T-cell (primary cell): ENCODE measurements around the gene LIPH. TPM values are rescaled to one million over a fixed set of nuclear protein-coding genes. Genes with fewer than 3 reads are reported as not detected.

Source experiments
- ATAC-seq, 4 experiments: fragments of 200-7000 bp in 3 of 4; fragments of 150-1000 bp in 1 of 4; cut with Tn5 transposase; replicated peaks in 1 of 4; 1 replicate in 3 of 4; 2 replicates in 1 of 4; pipeline ENCODE4 v1.10.0; 2021; ENCODE audit warnings: moderate library complexity in 3 of 4, mild to moderate bottlenecking in 2 of 4, moderate number of reproducible peaks in 1 of 4
- CTCF ChIA-PET, 2 donors: fragments of 300-600 bp; sonication (Branson Sonifier 250); formaldehyde crosslinking; loops; one replicate each; lab custom pipeline; 2022; ENCODE audit warnings: antibody characterized with exemption in 2 of 2; lab: Charles Lee
- POLR2A ChIA-PET, 2 donors: fragments of 300-600 bp; sonication (Branson Sonifier 250); formaldehyde crosslinking; loops; one replicate each; lab custom pipeline; 2022; ENCODE audit warnings: antibody characterized with exemption in 2 of 2; lab: Charles Lee
- DNase-seq, 35 experiments: peaks; one replicate each; pipeline versions ENCODE4 v3.0.0 to v3.0.0-alpha.2; 2013 to 2023
- H3K27ac ChIP-seq: one replicate; pipeline ENCODE4 v1.5.1; 2013; ENCODE audit warnings: low read length
- H3K27me3 ChIP-seq, 2 experiments: replicated peaks in 1 of 2; 1 replicate in 1 of 2; 2 replicates in 1 of 2; pipeline versions ENCODE4 v1.6.1 to v1.7.0; 2013; ENCODE audit warnings: low read length in 1 of 2, mixed read lengths in 1 of 2; ENCODE audit not compliant: control insufficient read depth in 2 of 2, insufficient read depth in 2 of 2; ENCODE audit errors: extremely low read depth in 1 of 2
- H3K36me3 ChIP-seq, 2 donors: 1 replicate in 1 of 2; 2 replicates in 1 of 2; pipeline versions ENCODE4 v1.6.1 to v1.7.0; 2013; ENCODE audit warnings: low read length in 1 of 2; ENCODE audit not compliant: control insufficient read depth in 2 of 2, insufficient read depth in 1 of 2; ENCODE audit errors: extremely low read depth in 1 of 2
- H3K4me1 ChIP-seq, 2 experiments: 1 replicate in 1 of 2; 2 replicates in 1 of 2; pipeline versions ENCODE4 v1.6.1 to v1.7.0; 2013; ENCODE audit warnings: low read length in 2 of 2, mixed read lengths in 1 of 2; ENCODE audit not compliant: insufficient read depth in 2 of 2, control insufficient read depth in 1 of 2; ENCODE audit errors: extremely low read depth in 1 of 2
- H3K4me3 ChIP-seq, 2 donors: 1 replicate in 1 of 2; 2 replicates in 1 of 2; pipeline versions ENCODE4 v1.5.1 to v1.7.0; 2013; ENCODE audit warnings: mild to moderate bottlenecking in 2 of 2, low read length in 1 of 2, moderate library complexity in 1 of 2; ENCODE audit not compliant: control insufficient read depth in 1 of 2; ENCODE audit errors: extremely low read depth in 1 of 2
- H3K9me3 ChIP-seq: 2 replicates; pipeline ENCODE4 v1.7.0; 2013
- H3K27ac Mint-ChIP-seq, 2 donors: one replicate each; pipeline ENCODE4 v1.8.0; 2020 to 2021; ENCODE audit warnings: mild to moderate bottlenecking in 2 of 2, mixed read lengths in 2 of 2
- H3K27me3 Mint-ChIP-seq, 2 donors: one replicate each; pipeline ENCODE4 v1.8.0; 2021 to 2022; ENCODE audit warnings: mixed read lengths in 2 of 2
- H3K36me3 Mint-ChIP-seq: one replicate; pipeline ENCODE4 v1.8.0; 2021; ENCODE audit warnings: mixed read lengths
- H3K4me1 Mint-ChIP-seq, 3 donors: one replicate each; pipeline ENCODE4 v1.8.0; 2020 to 2022; ENCODE audit warnings: mixed read lengths in 3 of 3, mild to moderate bottlenecking in 1 of 3
- H3K4me3 Mint-ChIP-seq, 3 donors: one replicate each; pipeline ENCODE4 v1.8.0; 2020 to 2022; ENCODE audit warnings: mild to moderate bottlenecking in 3 of 3, mixed read lengths in 3 of 3, moderate library complexity in 3 of 3
- H3K9me3 Mint-ChIP-seq, 3 donors: one replicate each; pipeline ENCODE4 v1.8.0; 2020 to 2022; ENCODE audit warnings: mixed read lengths in 3 of 3
- WGBS: methylation state at CpG from one replicate; pipeline ENCODE4 v1.1.5; 2013; ENCODE audit warnings: missing lambda C conversion rate; ENCODE audit not compliant: insufficient coverage; 5-methylcytosine and 5-hydroxymethylcytosine counted together
- total RNA-seq, 35 experiments: library from RNA in 6 of 35; stranded (reverse) in 6 of 35; fragments of 120-200 nt in 1 of 35; gene quantifications; one replicate each; pipeline versions ENCODE4 v1.2.1 to v1.2.4 and lab custom pipeline; 2013 to 2026

Gene LIPH
- total RNA-seq, 5 donors from 2014 or later (not counting 1 experiment from before 2014, with no cell fraction given) = 0.63 TPM; not detected in 4

DNA sequence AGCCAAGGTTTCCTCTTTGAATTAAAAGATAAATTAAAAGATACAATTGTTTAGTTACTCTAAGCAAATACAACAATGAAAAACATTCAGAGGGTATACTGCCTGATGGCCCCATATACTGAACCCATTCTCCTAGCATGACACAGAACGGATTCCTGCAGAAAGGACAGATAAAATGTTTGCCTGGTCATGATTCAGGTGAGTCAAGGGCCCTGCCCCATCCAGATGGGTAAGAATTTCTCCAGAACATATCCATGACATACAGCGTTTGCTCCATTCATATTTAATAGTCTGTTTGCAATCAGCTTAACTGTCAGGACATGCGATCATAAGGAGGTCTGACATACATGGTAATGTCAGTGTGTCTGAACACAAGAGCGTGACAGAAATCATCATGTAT, 62.1 kb downstream of the LIPH start:
- Mint-ChIP-seq H3K4me1 (peaks cover 7 to 8% (median 8%) of the 10 kb centered on the region in 3 donors), H3K36me3 (peaks cover 57% of the 10 kb centered on the region), H3K27me3 (no peaks in the 10 kb centered on the region), H3K4me3 (no peak overlapping the region), H3K9me3 (no peaks in the 10 kb centered on the region), H3K27ac (no peak overlapping the region)
- 96% methylated on average over 3 of the region's 4 CpGs for WGBS
- Histone ChIP-seq H3K27me3 (no peaks in the 10 kb centered on the region), H3K4me3 (no peak overlapping the region), H3K27ac (no peak overlapping the region), H3K36me3 (peaks cover 11 to 74% of the 10 kb centered on the region in 2 donors), H3K9me3 (no peaks in the 10 kb centered on the region), H3K4me1 (no peaks in the 10 kb centered on the region)
- DNase-seq (no peak), ATAC-seq (no peak)
- CTCF ChIA-PET = no interaction called here
- POLR2A ChIA-PET = interaction anchor here in 1 of 2 donors (0.6 kb wide), 1 partner anchor 82 kb away, joined by 3 read pairs; no protein-coding TSS in a partner anchor

GRCh38 chr3:185489462-185489861, 62.9 kb downstream of the LIPH start:
- no peak for DNase-seq
- peaks cover 4 to 68% of the 10 kb centered on the region in 2 donors for H3K36me3 ChIP-seq
- ChIA-PET CTCF (interaction anchor here in 1 of 2 donors (0.6 kb wide), 1 partner anchor 136 kb away, joined by 3 read pairs; no protein-coding TSS in a partner anchor), POLR2A (interaction anchor here in 1 of 2 donors (0.6 kb wide), 1 partner anchor 82 kb away, joined by 3 read pairs; no protein-coding TSS in a partner anchor)
- H3K4me1 Mint-ChIP-seq = peaks cover 4 to 7% (median 6%) of the 10 kb centered on the region in 3 donors
- H3K4me1 ChIP-seq = no peaks in the 10 kb centered on the region
- no peak overlapping the region for H3K4me3 ChIP-seq
- H3K9me3 Mint-ChIP-seq = no peaks in the 10 kb centered on the region
- peaks cover 57% of the 10 kb centered on the region for H3K36me3 Mint-ChIP-seq
- no peak overlapping the region for H3K27ac ChIP-seq
- H3K4me3 Mint-ChIP-seq = no peak overlapping the region
- WGBS = 90% methylated on average over 2 of the region's 3 CpGs
- no peak for ATAC-seq
- no peak overlapping the region for H3K27ac Mint-ChIP-seq
- H3K27me3 ChIP-seq = no peaks in the 10 kb centered on the region
- no peaks in the 10 kb centered on the region for H3K27me3 Mint-ChIP-seq
- H3K9me3 ChIP-seq = no peaks in the 10 kb centered on the region

- no peaks in the 10 kb centered on the region for H3K9me3 ChIP-seq
- H3K36me3 Mint-ChIP-seq = peaks cover 51% of the 10 kb centered on the region
- H3K4me1 Mint-ChIP-seq = peaks cover under 1 to 5% (median 4%) of the 10 kb centered on the region in 3 donors
- DNase-seq (no peak), ATAC-seq (no peak)
- no peak overlapping the region for H3K4me3 Mint-ChIP-seq
- H3K27ac ChIP-seq = no peak overlapping the region
- no peaks in the 10 kb centered on the region for H3K9me3 Mint-ChIP-seq
- ChIA-PET POLR2A (no interaction called here), CTCF (no interaction called here)
- H3K4me3 ChIP-seq = no peak overlapping the region
- H3K36me3 ChIP-seq = peaks cover 4 to 61% of the 10 kb centered on the region in 2 donors
- H3K27ac Mint-ChIP-seq = no peak overlapping the region
- H3K4me1 ChIP-seq = no peaks in the 10 kb centered on the region
- WGBS = 100% methylated on average over 4 of the region's 5 CpGs
- H3K27me3 Mint-ChIP-seq = no peaks in the 10 kb centered on the region
- no peaks in the 10 kb centered on the region for H3K27me3 ChIP-seq
Observed at GRCh38 chr3:185488465-185488864, 63.9 kb downstream of the LIPH start.

- Mint-ChIP-seq H3K27ac (no peak overlapping the region), H3K9me3 (no peaks in the 10 kb centered on the region), H3K4me3 (no peak overlapping the region), H3K4me1 (peaks cover 12% of the 10 kb centered on the region in 3 donors), H3K36me3 (peaks cover 60% of the 10 kb centered on the region), H3K27me3 (no peaks in the 10 kb centered on the region)
- no peaks in the 10 kb centered on the region for H3K9me3 ChIP-seq
- ChIA-PET CTCF (interaction anchor here in 1 of 2 donors (0.7 kb wide), 1 partner anchor 127 kb away, joined by 4 read pairs; no protein-coding TSS in a partner anchor), POLR2A (interaction anchor here in 1 of 2 donors (0.6 to 0.8 kb wide), 3 partner anchors 7 to 48 kb away, joined by 3 to 5 read pairs (median 5); no protein-coding TSS in a partner anchor)
- WGBS = 83% methylated on average over 1 of the region's 5 CpGs
- no peak for ATAC-seq
- DNase-seq = no peak
- H3K36me3 ChIP-seq = peaks cover 4 to 49% of the 10 kb centered on the region in 2 donors
- no peaks in the 10 kb centered on the region for H3K27me3 ChIP-seq
- no peak overlapping the region for H3K27ac ChIP-seq
- H3K4me1 ChIP-seq = peaks cover 0 to 3% of the 10 kb centered on the region in 2 experiments
- no peak overlapping the region for H3K4me3 ChIP-seq
Observed at GRCh38 chr3:185486394-185486793, 66.0 kb downstream of the LIPH start.

DNA sequence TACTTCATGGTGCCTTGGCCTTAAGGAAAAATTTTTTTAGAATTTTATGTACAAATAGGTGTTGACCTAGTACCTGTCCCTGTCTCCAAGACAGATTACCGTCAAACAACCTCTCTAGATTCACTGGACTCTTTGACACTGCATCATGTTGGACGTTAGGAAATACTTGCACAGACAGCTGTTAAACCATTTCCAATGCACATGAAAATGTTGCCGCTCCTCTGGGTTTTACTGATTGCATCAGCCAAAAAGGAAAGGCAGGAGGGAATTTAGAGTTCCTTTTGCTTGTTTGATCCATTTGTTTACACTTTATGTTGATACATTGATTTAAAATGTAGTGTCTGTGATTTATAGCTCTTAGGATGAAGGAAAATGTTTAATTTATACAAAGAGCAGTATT, 68.1 kb downstream of the LIPH start:
- no CpG with 5 or more reads among the region's 3 CpGs for WGBS
- Histone ChIP-seq H3K27me3 (no peaks in the 10 kb centered on the region), H3K9me3 (no peaks in the 10 kb centered on the region), H3K4me3 (no peak overlapping the region), H3K4me1 (peaks cover 0 to 3% of the 10 kb centered on the region in 2 experiments), H3K27ac (no peak overlapping the region), H3K36me3 (peaks cover 7 to 29% of the 10 kb centered on the region in 2 donors)
- Mint-ChIP-seq H3K27ac (no peak overlapping the region), H3K36me3 (peaks cover 65% of the 10 kb centered on the region), H3K4me1 (peaks cover 11 to 12% (median 12%) of the 10 kb centered on the region in 3 donors), H3K27me3 (no peaks in the 10 kb centered on the region), H3K4me3 (no peak overlapping the region), H3K9me3 (no peaks in the 10 kb centered on the region)
- CTCF ChIA-PET = no interaction called here
- no peak for DNase-seq
- POLR2A ChIA-PET = no interaction called here
- ATAC-seq = no peak

DNA sequence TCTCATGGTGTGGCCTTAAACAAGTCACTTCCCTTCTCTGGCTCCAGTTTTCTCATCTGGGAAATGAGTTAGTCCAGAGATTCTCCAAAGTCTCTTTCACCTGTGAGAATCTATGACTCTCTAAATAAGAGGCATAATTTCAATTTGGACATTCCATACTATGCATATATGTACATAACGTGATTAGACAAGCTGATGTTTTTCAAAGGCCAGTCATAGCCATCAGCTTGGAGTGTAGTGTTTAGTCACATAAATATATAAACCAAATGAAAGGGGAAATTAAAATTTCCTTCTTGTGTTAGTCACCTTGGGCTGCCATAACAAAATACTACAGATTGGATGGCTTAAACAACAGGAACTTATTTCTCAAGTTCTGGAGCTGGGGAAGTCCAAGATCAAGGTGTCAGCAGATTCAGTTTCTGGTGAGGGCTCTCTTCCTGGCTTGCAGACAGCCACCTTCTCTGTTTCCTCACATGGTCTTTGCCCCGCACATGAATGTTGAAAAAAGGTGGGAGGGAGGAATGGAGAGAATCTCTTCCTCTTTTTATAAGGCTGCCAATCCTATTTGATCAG, 72.9 kb downstream of the LIPH start:
- no CpG with 5 or more reads among the region's 2 CpGs for WGBS
- Histone ChIP-seq H3K4me1 (peaks cover 0 to 3% of the 10 kb centered on the region in 2 experiments), H3K9me3 (no peaks in the 10 kb centered on the region), H3K36me3 (peaks cover 2 to 6% of the 10 kb centered on the region in 2 donors), H3K4me3 (no peak overlapping the region), H3K27ac (no peak overlapping the region), H3K27me3 (no peaks in the 10 kb centered on the region)
- H3K9me3 Mint-ChIP-seq = no peaks in the 10 kb centered on the region
- ATAC-seq (no peak), DNase-seq (no peak)
- no peak overlapping the region for H3K27ac Mint-ChIP-seq
- H3K27me3 Mint-ChIP-seq = no peaks in the 10 kb centered on the region
- POLR2A ChIA-PET = interaction anchor here in 1 of 2 donors (0.6 kb wide), 1 partner anchor 7 kb away, joined by 5 read pairs; no protein-coding TSS in a partner anchor
- peaks cover 51% of the 10 kb centered on the region for H3K36me3 Mint-ChIP-seq
- no peak overlapping the region for H3K4me3 Mint-ChIP-seq
- CTCF ChIA-PET = no interaction called here
- H3K4me1 Mint-ChIP-seq = peaks cover 11 to 12% (median 12%) of the 10 kb centered on the region in 3 donors
